Measurements from ENCODE around the gene TMEM31. TPM values are rescaled to one million over a fixed set of nuclear protein-coding genes. Genes with fewer than 3 reads are reported as not detected.

The TMEM31 gene
- total and polyA plus RNA-seq, 2 experiments from 2014 or later = 0.60 TPM; not detected in 1

DNA sequence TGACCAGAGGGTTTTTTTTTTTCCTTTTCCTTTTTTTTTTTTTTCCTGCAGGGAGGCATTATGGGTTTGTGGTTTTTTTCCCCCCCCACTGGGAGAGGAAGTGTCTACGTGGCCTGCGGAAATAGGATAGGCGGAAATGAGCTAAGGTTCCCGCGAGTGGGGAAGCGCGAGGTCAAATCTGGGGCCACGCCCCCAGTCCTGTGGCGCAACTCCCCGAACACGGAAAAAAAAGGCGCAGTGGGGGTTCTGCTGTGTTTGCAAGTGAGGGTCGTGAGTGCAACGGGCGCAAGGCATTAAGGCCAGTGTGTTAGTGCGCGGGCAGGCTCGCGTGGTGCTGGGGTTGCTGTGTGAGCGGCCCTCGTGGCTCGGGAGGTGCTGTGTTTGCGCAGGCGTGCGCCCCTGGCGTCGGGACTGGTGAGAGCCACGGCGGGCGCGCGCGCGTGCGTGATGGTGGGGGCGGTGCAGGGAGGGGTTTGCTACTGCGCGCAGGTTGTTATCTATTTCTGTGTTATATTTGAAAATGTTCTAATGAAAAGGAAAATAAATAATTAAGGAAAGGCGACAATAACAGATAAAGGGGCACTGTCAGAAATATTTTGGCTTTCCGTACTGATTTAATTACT is 23.5 kb upstream of the TMEM31 start:
- Histone ChIP-seq H3K4me3 (peak overlapping the region; percentile 60), H3K27ac (ENCODE audit: low read depth) (peak overlapping the region; percentile 95), H3K27me3 (ENCODE audit: insufficient read depth) (no peaks in the 10 kb centered on the region), H3K79me2 (replicated peaks; ENCODE audit: insufficient read depth) (peaks cover 28% of the 10 kb centered on the region), H3K4me1 (ENCODE audit: insufficient read depth) (no peaks in the 10 kb centered on the region; the same call in 1 of the 2 replicates), H3K9me2 (ENCODE audit: insufficient read depth) (no peaks in the 10 kb centered on the region), H2AFZ (no peak overlapping the region), H3K36me3 (ENCODE audit: insufficient read depth) (peaks cover 28% of the 10 kb centered on the region; the same call in 1 of the 2 replicates), H3F3A (replicated peaks; ENCODE audit: low read depth) (peaks cover 12% of the 10 kb centered on the region; the same call in 1 of the 2 replicates), H4K20me1 (replicated peaks; ENCODE audit: insufficient read depth) (no peaks in the 10 kb centered on the region), H3K4me2 (peak overlapping the region; percentile 53)
- peak; percentile 17; the same call in 1 of the 2 replicates for TF ChIP-seq POLR2AphosphoS5 (IDR thresholded peaks at IDR 0.05; ENCODE audit: low read depth)
- TF ChIP-seq, protein P1, sequence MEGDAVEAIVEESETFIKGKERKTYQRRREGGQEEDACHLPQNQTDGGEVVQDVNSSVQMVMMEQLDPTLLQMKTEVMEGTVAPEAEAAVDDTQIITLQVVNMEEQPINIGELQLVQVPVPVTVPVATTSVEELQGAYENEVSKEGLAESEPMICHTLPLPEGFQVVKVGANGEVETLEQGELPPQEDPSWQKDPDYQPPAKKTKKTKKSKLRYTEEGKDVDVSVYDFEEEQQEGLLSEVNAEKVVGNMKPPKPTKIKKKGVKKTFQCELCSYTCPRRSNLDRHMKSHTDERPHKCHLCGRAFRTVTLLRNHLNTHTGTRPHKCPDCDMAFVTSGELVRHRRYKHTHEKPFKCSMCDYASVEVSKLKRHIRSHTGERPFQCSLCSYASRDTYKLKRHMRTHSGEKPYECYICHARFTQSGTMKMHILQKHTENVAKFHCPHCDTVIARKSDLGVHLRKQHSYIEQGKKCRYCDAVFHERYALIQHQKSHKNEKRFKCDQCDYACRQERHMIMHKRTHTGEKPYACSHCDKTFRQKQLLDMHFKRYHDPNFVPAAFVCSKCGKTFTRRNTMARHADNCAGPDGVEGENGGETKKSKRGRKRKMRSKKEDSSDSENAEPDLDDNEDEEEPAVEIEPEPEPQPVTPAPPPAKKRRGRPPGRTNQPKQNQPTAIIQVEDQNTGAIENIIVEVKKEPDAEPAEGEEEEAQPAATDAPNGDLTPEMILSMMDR (conservative IDR thresholded peaks at IDR 0.05; ENCODE audit: low read depth in 2 of 2) = peak; percentile 15 to 34; a peak in 2 of 4 replicates
- TF ChIP-seq ZNF114 (CRISPR knock-in tag; IDR thresholded peaks at IDR 0.05) = no peak
- Mint-ChIP-seq H3K36me3 (ENCODE audit: low read depth) (peaks cover 31% of the 10 kb centered on the region; the same call in 2 of the 3 replicates), H3K4me3 (no peak overlapping the region), H3K27ac (no peak overlapping the region), H3K9me3 (no peaks in the 10 kb centered on the region), H3K27me3 (ENCODE audit: insufficient read depth, low read depth, poor library complexity) (no peaks in the 10 kb centered on the region), H3K4me1 (no peaks in the 10 kb centered on the region; the same call in 2 of the 3 replicates)
- ATAC-seq = peak; percentile 63
- no peak for DNase-seq (ENCODE audit: low spot score)

DNA sequence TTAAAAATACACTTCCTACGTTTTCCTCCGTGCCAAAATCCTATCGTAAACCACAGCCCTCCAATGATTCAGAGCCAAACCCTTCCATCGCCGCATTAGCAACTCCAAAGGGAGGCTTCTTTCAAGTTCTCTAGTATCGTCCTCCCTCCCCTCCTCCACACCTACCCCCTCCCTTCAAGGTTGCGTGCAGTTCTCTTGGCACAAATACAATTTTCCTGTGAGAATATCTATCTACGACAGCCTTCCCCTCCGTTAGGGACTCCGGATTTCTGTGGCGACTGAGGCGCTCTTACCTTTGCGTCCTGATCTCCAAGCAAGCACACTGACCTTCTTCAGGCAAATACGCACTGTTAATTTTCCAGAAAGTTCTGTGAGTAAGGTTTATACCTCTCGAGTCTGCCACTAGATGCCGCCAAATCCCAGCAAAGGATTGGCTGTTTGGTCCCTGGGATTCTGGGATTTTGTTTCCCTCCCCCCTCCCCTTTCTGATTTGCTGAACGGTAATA is 23.0 kb upstream of the TMEM31 start:
- Histone ChIP-seq H3F3A (replicated peaks; ENCODE audit: low read depth) (peaks cover 12% of the 10 kb centered on the region; the same call in 1 of the 2 replicates), H4K20me1 (replicated peaks; ENCODE audit: insufficient read depth) (no peaks in the 10 kb centered on the region), H3K9me2 (ENCODE audit: insufficient read depth) (no peaks in the 10 kb centered on the region), H3K27me3 (ENCODE audit: insufficient read depth) (no peaks in the 10 kb centered on the region), H3K4me1 (ENCODE audit: insufficient read depth) (no peaks in the 10 kb centered on the region; the same call in 1 of the 2 replicates), H3K79me2 (replicated peaks; ENCODE audit: insufficient read depth) (peaks cover 28% of the 10 kb centered on the region), H3K36me3 (ENCODE audit: insufficient read depth) (peaks cover 23% of the 10 kb centered on the region; the same call in 1 of the 2 replicates), H3K4me3 (peak overlapping the region; percentile 60), H3K4me2 (peak overlapping the region; percentile 53), H2AFZ (no peak overlapping the region), H3K27ac (ENCODE audit: low read depth) (peak overlapping the region; percentile 95)
- H3K4me1 Mint-ChIP-seq = no peaks in the 10 kb centered on the region; the same call in 2 of the 3 replicates
- TF ChIP-seq, protein P1 (conservative IDR thresholded peaks at IDR 0.05; ENCODE audit: low read depth in 2 of 2) = peak; percentile 67 to 83
- TF ChIP-seq, protein P2, sequence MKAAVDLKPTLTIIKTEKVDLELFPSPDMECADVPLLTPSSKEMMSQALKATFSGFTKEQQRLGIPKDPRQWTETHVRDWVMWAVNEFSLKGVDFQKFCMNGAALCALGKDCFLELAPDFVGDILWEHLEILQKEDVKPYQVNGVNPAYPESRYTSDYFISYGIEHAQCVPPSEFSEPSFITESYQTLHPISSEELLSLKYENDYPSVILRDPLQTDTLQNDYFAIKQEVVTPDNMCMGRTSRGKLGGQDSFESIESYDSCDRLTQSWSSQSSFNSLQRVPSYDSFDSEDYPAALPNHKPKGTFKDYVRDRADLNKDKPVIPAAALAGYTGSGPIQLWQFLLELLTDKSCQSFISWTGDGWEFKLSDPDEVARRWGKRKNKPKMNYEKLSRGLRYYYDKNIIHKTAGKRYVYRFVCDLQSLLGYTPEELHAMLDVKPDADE (IDR thresholded peaks at IDR 0.05) = no peak
- TF ChIP-seq CREB1 (CRISPR knock-in tag; IDR thresholded peaks at IDR 0.05; ENCODE audit: low read depth) = no peak
- TF ChIP-seq NANOG (IDR thresholded peaks at IDR 0.05; ENCODE audit: borderline replicate concordance) = no peak
- no peak for TF ChIP-seq STAT1 (IDR thresholded peaks at IDR 0.05; ENCODE audit: unreplicated experiment)
- TF ChIP-seq POLR2AphosphoS5 (IDR thresholded peaks at IDR 0.05; ENCODE audit: low read depth) = peak; percentile 38
- no peak overlapping the region for H3K27ac Mint-ChIP-seq
- peak; percentile 40 for ATAC-seq
- no peaks in the 10 kb centered on the region for H3K27me3 Mint-ChIP-seq (ENCODE audit: insufficient read depth, low read depth, poor library complexity)
- DNase-seq (ENCODE audit: low spot score) = peak; percentile 88
- no peaks in the 10 kb centered on the region for H3K9me3 Mint-ChIP-seq
- peaks cover 26% of the 10 kb centered on the region; the same call in 2 of the 3 replicates for H3K36me3 Mint-ChIP-seq (ENCODE audit: low read depth)
- H3K4me3 Mint-ChIP-seq = no peak overlapping the region

All from GM23338 (cell line).